ENCODE measurements around the gene CD81.

DNA sequence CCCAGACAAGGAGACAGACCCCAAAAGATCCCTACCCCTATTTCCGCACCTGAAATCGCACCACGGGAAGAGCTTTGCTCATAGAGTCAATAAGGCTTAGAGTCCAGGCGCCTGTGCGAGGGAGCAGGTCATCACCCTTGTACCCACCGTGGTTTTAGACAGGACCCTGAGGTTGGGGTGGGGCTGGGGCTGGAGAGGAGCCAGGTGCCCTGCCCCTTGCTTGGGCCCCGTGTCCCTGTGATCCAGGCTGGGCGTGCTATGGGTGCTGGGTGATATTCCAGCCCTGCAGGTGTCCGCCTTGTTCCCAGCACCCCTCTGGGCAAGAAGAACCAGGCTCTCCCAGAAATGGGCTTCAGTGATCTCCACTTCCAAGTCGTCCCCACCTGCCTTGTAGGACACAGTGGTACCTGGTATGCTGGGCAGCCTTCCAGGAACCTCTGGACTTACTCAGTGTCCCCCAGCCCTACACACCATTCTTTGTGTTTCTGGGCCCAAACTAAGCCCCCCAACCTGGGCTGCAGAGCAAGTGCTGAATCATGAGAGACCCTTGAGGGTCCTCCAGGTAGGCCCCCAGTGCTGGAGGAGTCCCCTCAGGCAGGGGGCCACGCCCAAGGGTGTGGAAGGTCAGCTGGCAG is 4.5 kb downstream of the CD81 start:
- TF ChIP-seq, protein P1, sequence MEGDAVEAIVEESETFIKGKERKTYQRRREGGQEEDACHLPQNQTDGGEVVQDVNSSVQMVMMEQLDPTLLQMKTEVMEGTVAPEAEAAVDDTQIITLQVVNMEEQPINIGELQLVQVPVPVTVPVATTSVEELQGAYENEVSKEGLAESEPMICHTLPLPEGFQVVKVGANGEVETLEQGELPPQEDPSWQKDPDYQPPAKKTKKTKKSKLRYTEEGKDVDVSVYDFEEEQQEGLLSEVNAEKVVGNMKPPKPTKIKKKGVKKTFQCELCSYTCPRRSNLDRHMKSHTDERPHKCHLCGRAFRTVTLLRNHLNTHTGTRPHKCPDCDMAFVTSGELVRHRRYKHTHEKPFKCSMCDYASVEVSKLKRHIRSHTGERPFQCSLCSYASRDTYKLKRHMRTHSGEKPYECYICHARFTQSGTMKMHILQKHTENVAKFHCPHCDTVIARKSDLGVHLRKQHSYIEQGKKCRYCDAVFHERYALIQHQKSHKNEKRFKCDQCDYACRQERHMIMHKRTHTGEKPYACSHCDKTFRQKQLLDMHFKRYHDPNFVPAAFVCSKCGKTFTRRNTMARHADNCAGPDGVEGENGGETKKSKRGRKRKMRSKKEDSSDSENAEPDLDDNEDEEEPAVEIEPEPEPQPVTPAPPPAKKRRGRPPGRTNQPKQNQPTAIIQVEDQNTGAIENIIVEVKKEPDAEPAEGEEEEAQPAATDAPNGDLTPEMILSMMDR (IDR thresholded peaks at IDR 0.05) = no peak
- no peak for TF ChIP-seq POLR2A (IDR thresholded peaks at IDR 0.05)
- no peak for TF ChIP-seq EP300 (IDR thresholded peaks at IDR 0.05)

Data from gastroesophageal sphincter (tissue), 3 donors.